T-helper 17 cell (primary cell): ENCODE measurements around the gene MYF5. TPM values are rescaled to one million over a fixed set of nuclear protein-coding genes. Genes with fewer than 3 reads are reported as not detected.

Experiments
- ATAC-seq: fragments of 150-1000 bp; cut with Tn5 transposase; 2 replicates; pipeline ENCODE4 v1.10.0; 2021; ENCODE audit warnings: mild to moderate bottlenecking, moderate library complexity
- DNase-seq, 3 donors: peaks; one replicate each; pipeline versions ENCODE4 v3.0.0 to v3.0.0-alpha.2; 2020 to 2021
- H3K9me3 ChIP-seq: one replicate; pipeline ENCODE4 v1.7.0; 2013; ENCODE audit warnings: low read length, mild to moderate bottlenecking; ENCODE audit not compliant: control insufficient read depth, poor library complexity, severe bottlenecking
- H3K27ac Mint-ChIP-seq: one replicate; pipeline ENCODE4 v1.8.0; 2022; ENCODE audit warnings: mild to moderate bottlenecking, moderate library complexity, mixed read lengths
- H3K27me3 Mint-ChIP-seq: one replicate; pipeline ENCODE4 v1.8.0; 2022; ENCODE audit warnings: mixed read lengths
- H3K36me3 Mint-ChIP-seq: one replicate; pipeline ENCODE4 v1.8.0; 2022; ENCODE audit warnings: low read depth, mixed read lengths
- H3K4me1 Mint-ChIP-seq: one replicate; pipeline ENCODE4 v1.8.0; 2022; ENCODE audit warnings: mild to moderate bottlenecking, mixed read lengths
- H3K4me3 Mint-ChIP-seq: one replicate; pipeline ENCODE4 v1.8.0; 2022; ENCODE audit warnings: mild to moderate bottlenecking, moderate library complexity, mixed read lengths
- total RNA-seq, 4 donors: library from RNA in 2 of 4; stranded (reverse) in 2 of 4; gene quantifications; one replicate each; pipeline ENCODE4 v1.2.3 and lab custom pipeline; 2022 to 2026

MYF5 gene
- total RNA-seq, 2 donors from 2014 or later = not detected

- H3K27ac Mint-ChIP-seq = no peak overlapping the region
- no peak overlapping the region for H3K4me3 Mint-ChIP-seq
- H3K9me3 ChIP-seq = no peaks in the 10 kb centered on the region
- no peaks in the 10 kb centered on the region for H3K27me3 Mint-ChIP-seq
- DNase-seq (no peak), ATAC-seq (no peak)
- H3K4me1 Mint-ChIP-seq = no peaks in the 10 kb centered on the region
- H3K36me3 Mint-ChIP-seq = no peaks in the 10 kb centered on the region
Measured at GRCh38 chr12:80698256-80698655, 18.5 kb upstream of the MYF5 start.

- Mint-ChIP-seq H3K27ac (no peak overlapping the region), H3K4me1 (no peaks in the 10 kb centered on the region), H3K27me3 (no peaks in the 10 kb centered on the region), H3K36me3 (no peaks in the 10 kb centered on the region), H3K4me3 (no peak overlapping the region)
- no peak for ATAC-seq
- H3K9me3 ChIP-seq = no peaks in the 10 kb centered on the region
- DNase-seq = no peak
Measured at GRCh38 chr12:80698847-80699542, 17.7 kb upstream of the MYF5 start.

- DNase-seq (no peak), ATAC-seq (no peak)
- Mint-ChIP-seq H3K27ac (no peak overlapping the region), H3K4me3 (no peak overlapping the region), H3K4me1 (no peaks in the 10 kb centered on the region), H3K36me3 (no peaks in the 10 kb centered on the region), H3K27me3 (no peaks in the 10 kb centered on the region)
- H3K9me3 ChIP-seq = no peaks in the 10 kb centered on the region
Measured at GRCh38 chr12:80700327-80700726, 16.4 kb upstream of the MYF5 start.

GRCh38 chr12:80701388-80701787, 15.3 kb upstream of the MYF5 start:
- H3K4me3 Mint-ChIP-seq = no peak overlapping the region
- ATAC-seq (no peak), DNase-seq (no peak)

GRCh38 chr12:80702889-80703805, 13.6 kb upstream of the MYF5 start:
- Mint-ChIP-seq H3K4me1 (no peaks in the 10 kb centered on the region), H3K27me3 (peaks cover 11% of the 10 kb centered on the region), H3K36me3 (peaks cover 2% of the 10 kb centered on the region), H3K27ac (no peak overlapping the region), H3K4me3 (no peak overlapping the region)
- DNase-seq (no peak), ATAC-seq (no peak)
- no peaks in the 10 kb centered on the region for H3K9me3 ChIP-seq

More at GRCh38 chr12:80701388-80701787, 15.3 kb upstream of the MYF5 start:
- no peaks in the 10 kb centered on the region for H3K4me1 Mint-ChIP-seq
- no peaks in the 10 kb centered on the region for H3K36me3 Mint-ChIP-seq
- no peaks in the 10 kb centered on the region for H3K27me3 Mint-ChIP-seq
- no peak overlapping the region for H3K27ac Mint-ChIP-seq
- no peaks in the 10 kb centered on the region for H3K9me3 ChIP-seq

- ATAC-seq (no peak), DNase-seq (no peak)
- Mint-ChIP-seq H3K27ac (no peak overlapping the region), H3K4me1 (no peaks in the 10 kb centered on the region), H3K27me3 (peaks cover 19% of the 10 kb centered on the region), H3K4me3 (no peak overlapping the region), H3K36me3 (peaks cover 2% of the 10 kb centered on the region)
- no peaks in the 10 kb centered on the region for H3K9me3 ChIP-seq
Measured at GRCh38 chr12:80704420-80704819, 12.3 kb upstream of the MYF5 start.

GRCh38 chr12:80707126-80707829, 9.4 kb upstream of the MYF5 start, which contains the start of gene MYF6:
Gene MYF6 (plus strand): TSS chr12:80707634. CDS start chr12:80707720, 86 bp downstream.
- no peak within 1 kb of the TSS for H3K4me3 Mint-ChIP-seq
- ATAC-seq = no peak
- DNase-seq = no peak
- peaks cover 27% of the 10 kb centered on the region for H3K27me3 Mint-ChIP-seq
- H3K4me1 Mint-ChIP-seq = no peaks in the 10 kb centered on the region
- H3K36me3 Mint-ChIP-seq = peaks cover 2% of the 10 kb centered on the region
- no peak within 1 kb of the TSS for H3K27ac Mint-ChIP-seq
- no peaks in the 10 kb centered on the region for H3K9me3 ChIP-seq

GRCh38 chr12:80707830-80708258, 8.9 kb upstream of the MYF5 start:
- no peaks in the 10 kb centered on the region for H3K9me3 ChIP-seq
- Mint-ChIP-seq H3K4me1 (no peaks in the 10 kb centered on the region), H3K27ac (no peak overlapping the region), H3K36me3 (peaks cover 2% of the 10 kb centered on the region), H3K4me3 (no peak overlapping the region), H3K27me3 (peaks cover 27% of the 10 kb centered on the region)
- ATAC-seq = no peak
- DNase-seq = no peak

GRCh38 chr12:80708259-80708974, 8.3 kb upstream of the MYF5 start:
- Mint-ChIP-seq H3K36me3 (peaks cover 2% of the 10 kb centered on the region), H3K4me1 (no peaks in the 10 kb centered on the region), H3K27me3 (peaks cover 27% of the 10 kb centered on the region), H3K4me3 (no peak overlapping the region), H3K27ac (no peak overlapping the region)
- no peak for ATAC-seq
- no peaks in the 10 kb centered on the region for H3K9me3 ChIP-seq
- DNase-seq = no peak

GRCh38 chr12:80708975-80709328, 7.8 kb upstream of the MYF5 start:
- H3K4me1 Mint-ChIP-seq = no peaks in the 10 kb centered on the region
- H3K9me3 ChIP-seq = no peaks in the 10 kb centered on the region
- H3K36me3 Mint-ChIP-seq = peaks cover 2% of the 10 kb centered on the region
- DNase-seq (no peak), ATAC-seq (no peak)
- no peak overlapping the region for H3K27ac Mint-ChIP-seq
- peaks cover 30% of the 10 kb centered on the region for H3K27me3 Mint-ChIP-seq
- no peak overlapping the region for H3K4me3 Mint-ChIP-seq

GRCh38 chr12:80709811-80710726, 6.6 kb upstream of the MYF5 start:
- no peaks in the 10 kb centered on the region for H3K9me3 ChIP-seq
- peaks cover 2% of the 10 kb centered on the region for H3K36me3 Mint-ChIP-seq
- DNase-seq = no peak
- H3K4me1 Mint-ChIP-seq = no peaks in the 10 kb centered on the region
- H3K27ac Mint-ChIP-seq = no peak overlapping the region
- no peak overlapping the region for H3K4me3 Mint-ChIP-seq
- ATAC-seq = no peak
- peaks cover 41% of the 10 kb centered on the region for H3K27me3 Mint-ChIP-seq
